LNCAP (cell line): ENCODE results near the gene LDLRAP1.

ENCODE experiments used
- TF ChIP-seq, protein P1 (sequence below): fragments of 450-650 bp; IDR thresholded peaks from 2 replicates; pipeline ENCODE4 v1.5.1; 2017; ENCODE audit warnings: mild to moderate bottlenecking

Gene LDLRAP1

DNA sequence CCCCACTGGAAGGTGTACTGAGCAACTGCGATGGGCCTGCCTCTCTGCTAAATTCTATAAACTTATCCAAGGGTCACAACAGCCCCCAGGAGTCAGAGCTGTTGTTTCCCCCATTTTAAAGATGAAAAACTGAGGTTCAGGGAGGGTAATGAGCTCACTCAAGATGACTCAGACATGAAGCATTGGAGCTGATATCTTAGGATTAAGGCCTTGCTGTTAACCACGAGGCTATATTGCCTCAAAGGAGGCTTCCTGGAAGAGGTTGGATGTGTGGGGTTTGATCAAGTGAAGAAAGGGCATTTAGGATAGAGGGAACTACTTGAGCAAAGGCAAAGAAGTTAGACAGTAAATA lies 6.7 kb downstream of the LDLRAP1 start:
- TF ChIP-seq, protein P1, sequence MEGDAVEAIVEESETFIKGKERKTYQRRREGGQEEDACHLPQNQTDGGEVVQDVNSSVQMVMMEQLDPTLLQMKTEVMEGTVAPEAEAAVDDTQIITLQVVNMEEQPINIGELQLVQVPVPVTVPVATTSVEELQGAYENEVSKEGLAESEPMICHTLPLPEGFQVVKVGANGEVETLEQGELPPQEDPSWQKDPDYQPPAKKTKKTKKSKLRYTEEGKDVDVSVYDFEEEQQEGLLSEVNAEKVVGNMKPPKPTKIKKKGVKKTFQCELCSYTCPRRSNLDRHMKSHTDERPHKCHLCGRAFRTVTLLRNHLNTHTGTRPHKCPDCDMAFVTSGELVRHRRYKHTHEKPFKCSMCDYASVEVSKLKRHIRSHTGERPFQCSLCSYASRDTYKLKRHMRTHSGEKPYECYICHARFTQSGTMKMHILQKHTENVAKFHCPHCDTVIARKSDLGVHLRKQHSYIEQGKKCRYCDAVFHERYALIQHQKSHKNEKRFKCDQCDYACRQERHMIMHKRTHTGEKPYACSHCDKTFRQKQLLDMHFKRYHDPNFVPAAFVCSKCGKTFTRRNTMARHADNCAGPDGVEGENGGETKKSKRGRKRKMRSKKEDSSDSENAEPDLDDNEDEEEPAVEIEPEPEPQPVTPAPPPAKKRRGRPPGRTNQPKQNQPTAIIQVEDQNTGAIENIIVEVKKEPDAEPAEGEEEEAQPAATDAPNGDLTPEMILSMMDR, result no peak

DNA sequence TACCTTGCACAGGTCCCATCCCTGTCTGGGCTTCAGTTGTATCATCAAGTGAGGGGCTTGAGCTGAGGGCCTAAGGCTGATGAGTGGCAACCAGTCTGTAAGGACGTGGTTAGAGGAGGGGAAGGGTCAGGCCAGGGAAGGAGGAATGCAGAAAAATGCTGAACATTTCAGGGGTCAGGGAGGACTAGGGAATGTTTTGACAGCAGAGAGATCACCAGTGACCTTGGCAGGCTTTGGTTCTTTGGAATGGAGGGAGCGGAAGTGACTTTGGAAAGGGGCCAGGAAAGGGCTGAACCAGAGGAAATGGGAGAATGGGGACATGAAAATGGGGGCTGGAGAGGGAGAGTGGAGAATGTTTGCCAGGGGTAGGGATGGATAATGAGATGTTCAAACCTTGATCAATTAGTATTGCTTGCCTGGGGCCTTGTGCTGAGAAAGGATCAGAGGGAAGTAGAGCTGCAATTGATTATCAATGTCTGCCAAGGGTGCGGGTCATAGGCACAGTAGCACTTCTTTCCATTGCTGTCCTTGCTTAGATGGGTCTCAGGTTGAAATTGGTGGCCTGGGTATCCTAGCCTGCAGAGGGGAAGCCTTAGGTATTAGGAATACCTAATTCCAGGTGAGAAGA lies 7.4 kb downstream of the LDLRAP1 start:
- TF ChIP-seq, protein P1, result no peak

DNA sequence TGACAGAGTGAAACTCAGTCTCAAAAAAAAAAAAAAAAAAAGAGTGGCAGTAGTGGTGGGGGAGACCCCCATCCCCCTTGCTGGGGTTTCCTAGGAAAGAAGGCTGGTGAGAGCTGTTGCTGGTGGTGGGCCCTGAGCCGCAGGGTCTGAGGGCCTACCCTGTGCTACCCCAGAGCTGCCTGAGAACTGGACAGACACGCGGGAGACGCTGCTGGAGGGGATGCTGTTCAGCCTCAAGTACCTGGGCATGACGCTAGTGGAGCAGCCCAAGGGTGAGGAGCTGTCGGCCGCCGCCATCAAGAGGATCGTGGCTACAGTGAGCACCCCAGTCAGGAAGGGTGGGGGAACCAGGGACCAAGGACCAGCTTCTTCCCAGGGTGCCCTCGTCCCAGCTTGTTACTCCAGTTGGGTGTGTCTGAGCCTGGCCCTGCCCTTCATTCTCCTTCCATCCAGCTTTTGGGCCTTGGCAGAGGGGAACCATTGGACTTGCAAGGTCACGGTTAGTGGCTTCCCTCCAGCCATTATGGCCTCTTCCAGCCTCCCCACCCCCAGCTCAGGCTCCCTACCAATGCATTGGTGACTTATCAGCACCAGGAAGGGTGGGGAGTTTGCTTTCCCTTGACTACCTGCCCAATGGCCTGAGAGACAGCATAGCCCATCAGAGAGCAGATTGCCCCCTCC lies 10.5 kb downstream of the LDLRAP1 start:
- TF ChIP-seq, protein P1, result no peak

DNA sequence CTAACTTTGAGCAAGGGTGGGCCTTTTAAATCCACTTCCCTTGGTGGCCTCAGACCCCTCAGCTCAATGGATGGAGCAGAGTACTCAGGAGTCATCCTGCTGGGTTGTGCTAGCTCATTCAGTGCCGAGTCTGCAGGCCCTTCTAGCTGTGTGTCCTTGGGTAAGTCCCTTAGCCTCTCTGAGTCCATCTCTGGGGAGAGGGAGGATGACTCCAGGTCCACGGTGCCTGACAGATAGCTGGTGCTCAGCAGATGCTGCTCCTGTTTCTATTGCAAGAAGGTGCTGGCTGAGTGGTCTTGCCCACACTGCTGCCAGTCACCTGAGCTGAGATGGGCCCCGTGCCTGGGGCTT lies 11.0 kb downstream of the LDLRAP1 start:
- TF ChIP-seq, protein P1, result no peak

DNA sequence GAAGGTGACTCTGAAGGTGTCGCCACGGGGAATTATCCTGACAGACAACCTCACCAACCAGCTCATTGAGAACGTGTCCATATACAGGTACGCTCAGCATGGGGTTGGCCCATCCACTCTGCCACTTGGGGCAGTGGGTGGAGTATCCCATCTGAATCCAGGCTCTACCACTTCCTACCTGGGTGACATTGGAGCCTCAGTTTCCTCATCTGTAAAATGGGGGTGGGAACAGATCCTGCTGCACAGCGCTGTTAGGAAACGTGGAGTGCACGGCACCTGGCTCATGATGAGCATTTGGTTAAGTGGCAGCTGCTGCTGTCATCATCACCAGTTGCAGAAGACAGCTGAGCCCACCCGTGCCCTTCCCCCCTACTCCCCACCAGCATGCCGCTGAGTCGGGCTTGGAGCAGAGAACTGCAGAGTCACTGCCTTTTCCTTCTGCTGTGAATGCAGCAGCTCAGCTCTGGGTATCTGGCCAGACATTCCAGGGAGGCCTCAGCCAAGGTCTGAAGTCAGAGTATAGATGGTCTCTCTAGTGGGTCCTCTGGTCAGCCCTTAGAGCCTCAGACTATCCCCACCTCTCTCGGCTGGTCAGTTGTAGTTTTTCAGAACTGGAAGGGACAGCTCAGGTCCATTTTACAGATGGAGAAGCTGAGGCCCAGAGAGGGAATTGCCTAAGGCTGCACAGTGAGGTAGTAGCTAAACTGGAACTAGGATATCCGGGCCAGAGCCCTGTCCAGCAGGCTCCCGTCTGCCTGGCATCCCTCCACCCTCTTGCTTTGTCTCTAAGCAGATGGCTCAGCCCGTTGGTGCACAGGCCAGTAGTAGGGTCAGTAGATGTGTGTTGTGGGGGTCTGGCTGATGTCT lies 11.7 kb downstream of the LDLRAP1 start:
- TF ChIP-seq, protein P1, result no peak

DNA sequence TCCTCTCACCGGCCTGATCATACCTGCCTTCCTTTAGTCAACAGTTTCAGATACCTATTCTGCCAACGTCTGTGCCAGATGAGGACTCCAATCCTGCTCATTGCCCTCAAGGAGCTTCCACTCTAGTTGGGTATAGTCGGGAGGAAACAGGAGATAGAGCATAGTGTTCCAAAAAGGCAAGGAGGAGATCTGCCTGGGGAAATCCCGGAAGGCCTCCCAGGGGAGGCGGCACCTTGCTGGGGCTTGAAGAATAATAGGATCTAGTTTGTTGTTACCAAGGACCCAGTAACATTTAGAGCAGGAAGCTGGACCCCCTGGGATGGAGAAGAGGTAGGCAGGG lies 12.3 kb downstream of the LDLRAP1 start:
- TF ChIP-seq, protein P1, result no peak

DNA sequence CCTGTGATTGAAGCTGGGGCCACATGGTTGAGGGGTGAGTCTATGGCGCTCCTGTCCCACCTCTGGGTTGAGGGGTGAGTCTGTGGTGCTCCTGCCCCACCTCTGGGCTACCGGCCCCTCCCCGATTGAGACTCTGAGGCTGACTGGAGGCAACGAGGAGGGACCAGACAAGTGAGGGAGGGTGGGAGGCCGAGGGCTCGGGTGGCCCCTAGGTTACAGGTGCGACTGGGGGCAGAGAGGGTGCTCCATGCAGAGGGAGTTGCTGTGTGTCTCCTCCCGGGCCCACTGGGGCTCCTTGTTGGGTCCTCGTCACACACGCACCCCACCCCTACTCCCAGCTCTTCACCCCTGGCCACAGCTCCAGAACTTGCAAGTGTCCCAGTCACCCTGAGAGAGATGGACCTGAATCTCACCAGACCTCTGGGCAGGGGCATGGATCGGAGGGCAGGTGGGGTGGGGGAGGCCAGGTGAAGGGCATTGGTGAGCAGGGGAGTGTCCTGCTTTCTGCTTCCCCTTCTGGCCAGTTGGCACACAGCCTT lies 12.8 kb downstream of the LDLRAP1 start:
- TF ChIP-seq, protein P1, result no peak
